ENCODE measurements around the gene CLSTN2.

CLSTN2 gene

GRCh38 chr3:140597792-140598191 is 662.8 kb downstream of the CLSTN2 start:
- no peak for DNase-seq (ENCODE audit: low read depth)

DNA sequence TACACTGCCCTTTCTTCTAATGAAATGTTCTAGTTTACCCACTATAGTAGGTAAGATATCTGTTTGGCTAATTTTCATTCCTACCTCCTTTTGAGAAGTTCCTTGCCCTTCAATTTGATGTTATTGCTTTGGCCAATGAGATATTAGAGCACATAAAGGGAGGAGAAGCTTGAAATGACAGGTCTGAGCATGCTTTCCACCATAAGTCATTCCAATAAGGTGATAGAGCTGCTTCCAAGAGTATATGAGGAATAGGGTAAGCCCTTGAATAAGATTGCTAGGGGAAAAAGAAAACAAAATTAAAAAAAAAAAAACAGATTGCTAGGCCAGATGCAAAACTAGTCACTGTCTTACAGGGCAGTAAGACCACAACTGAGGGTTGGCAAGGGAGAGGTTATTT is 664.0 kb downstream of the CLSTN2 start:
- DNase-seq (ENCODE audit: low read depth) = no peak

- no peak for DNase-seq (ENCODE audit: low read depth)
Observed at GRCh38 chr3:140599496-140599895, 664.5 kb downstream of the CLSTN2 start.

DNA sequence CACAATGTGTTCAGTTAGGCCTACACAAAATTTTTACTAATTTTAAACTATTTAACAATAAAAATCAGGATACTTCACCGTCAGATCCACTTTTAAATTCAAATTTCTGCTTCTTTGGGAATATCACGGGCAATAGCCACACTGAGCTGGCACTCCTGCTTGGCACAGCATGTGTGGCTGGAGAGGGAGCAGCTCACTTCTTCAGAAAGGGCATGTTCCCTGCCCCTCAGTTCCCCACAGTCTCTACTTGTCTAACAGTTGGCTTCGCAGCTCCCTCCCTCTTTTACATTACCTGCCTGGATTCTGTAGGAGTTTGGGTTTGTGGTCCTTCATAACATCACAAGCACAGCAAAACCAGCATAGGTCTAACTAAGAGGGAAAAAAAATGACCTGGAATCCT is 666.9 kb downstream of the CLSTN2 start:
- no peak for DNase-seq (ENCODE audit: low read depth)

GRCh38 chr3:140602781-140603180 is 667.8 kb downstream of the CLSTN2 start:
- DNase-seq (ENCODE audit: low read depth) = no peak

- DNase-seq (ENCODE audit: low read depth) = no peak
Observed at GRCh38 chr3:140603766-140604165, 668.8 kb downstream of the CLSTN2 start.

DNA sequence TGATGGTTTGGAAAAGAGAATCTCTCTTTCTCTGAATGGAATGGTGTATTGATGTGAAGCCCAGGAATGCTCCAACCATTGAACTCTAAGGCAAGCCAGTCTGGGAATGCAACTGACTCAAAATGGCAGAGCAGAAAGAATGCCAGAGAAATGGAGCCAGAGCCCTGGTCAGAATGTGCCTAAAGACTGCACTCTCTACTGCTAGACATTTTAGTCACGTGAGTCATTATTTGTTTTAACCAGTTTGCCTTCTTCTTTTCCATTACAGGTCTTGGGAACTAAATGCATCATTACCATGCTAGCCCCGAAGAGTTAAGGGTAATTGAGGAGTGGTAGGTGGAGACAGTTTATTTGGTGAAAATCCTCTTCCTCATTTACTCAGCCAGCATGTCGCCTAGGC is 675.6 kb downstream of the CLSTN2 start:
- no peak for DNase-seq (ENCODE audit: low read depth)

- DNase-seq (ENCODE audit: low read depth) = no peak
Observed at GRCh38 chr3:140614001-140614400, 679.0 kb downstream of the CLSTN2 start.

DNA sequence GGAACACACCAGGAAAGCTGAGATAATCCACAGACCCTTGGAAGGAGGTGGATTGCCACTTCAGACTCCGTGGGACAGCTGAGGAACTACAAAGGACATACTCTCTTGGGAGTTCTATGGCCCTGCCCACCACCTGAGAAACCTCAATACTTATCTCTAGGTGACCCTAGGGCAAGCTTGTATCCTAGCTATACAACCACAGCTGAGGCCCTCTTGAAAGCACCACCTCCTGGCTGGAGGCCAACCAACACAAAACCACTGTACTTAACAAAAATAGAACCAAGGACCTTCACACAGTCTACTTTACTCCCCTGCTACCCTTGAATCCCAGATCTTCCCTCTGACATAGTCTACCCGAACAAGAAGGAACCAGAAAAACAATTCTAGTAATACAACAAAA is 682.1 kb downstream of the CLSTN2 start:
- no peak for DNase-seq (ENCODE audit: low read depth)

- DNase-seq (ENCODE audit: low read depth) = no peak
Observed at GRCh38 chr3:140626856-140627255, 691.9 kb downstream of the CLSTN2 start.

Measured in CMK (cell line).